ACC112 (cell line): ENCODE data around the gene FRMD4A.

Experiments
- H2AFZ ChIP-seq: fragments of 200-600 bp; sonication (generic); one replicate; pipeline ENCODE4 v1.6.0; 2017; ENCODE audit warnings: antibody characterized with exemption, low read length; ENCODE audit not compliant: unreplicated experiment
- H3K27ac ChIP-seq: fragments of 200-600 bp; sonication (generic); 2 replicates; pipeline ENCODE4 v1.5.1; 2014; ENCODE audit warnings: low read depth, mild to moderate bottlenecking, antibody characterized with exemption, low read length, moderate library complexity
- H3K27me3 ChIP-seq: fragments of 200-600 bp; sonication (generic); 2 replicates; pipeline ENCODE4 v1.6.1; 2014; ENCODE audit warnings: mild to moderate bottlenecking, antibody characterized with exemption, low read length, moderate library complexity, mixed read lengths; ENCODE audit not compliant: insufficient read depth
- H3K36me3 ChIP-seq: fragments of 200-600 bp; sonication (generic); 2 replicates; pipeline ENCODE4 v1.6.1; 2016; ENCODE audit warnings: mild to moderate bottlenecking, antibody characterized with exemption, low read length, moderate library complexity, mixed read lengths; ENCODE audit not compliant: insufficient read depth
- H3K4me1 ChIP-seq: fragments of 200-600 bp; sonication (generic); one replicate; pipeline ENCODE4 v1.6.1; 2016; ENCODE audit warnings: low read length, mixed read lengths; ENCODE audit not compliant: insufficient read depth, unreplicated experiment, control insufficient read depth
- H3K4me3 ChIP-seq: fragments of 200-600 bp; sonication (generic); 2 replicates; pipeline ENCODE4 v1.5.1; 2014; ENCODE audit warnings: mild to moderate bottlenecking, low read depth, low read length
- H3K79me2 ChIP-seq: fragments of 200-600 bp; sonication (generic); one replicate; pipeline ENCODE4 v1.6.0; 2016; ENCODE audit warnings: low read length; ENCODE audit not compliant: control insufficient read depth, unreplicated experiment, insufficient read depth

The FRMD4A gene

GRCh38 chr10:13739183-13739582, 591.5 kb downstream of the FRMD4A start:
- no peak overlapping the region for H2AFZ ChIP-seq
- H3K27ac ChIP-seq = no peak overlapping the region
- no peak overlapping the region for H3K4me3 ChIP-seq
- H3K79me2 ChIP-seq = no peaks in the 10 kb centered on the region
- H3K27me3 ChIP-seq = no peaks in the 10 kb centered on the region
- no peaks in the 10 kb centered on the region for H3K36me3 ChIP-seq
- no peaks in the 10 kb centered on the region for H3K4me1 ChIP-seq

- Histone ChIP-seq H3K27me3 (no peaks in the 10 kb centered on the region), H3K79me2 (no peaks in the 10 kb centered on the region), H3K36me3 (no peaks in the 10 kb centered on the region), H2AFZ (no peak overlapping the region), H3K4me1 (no peaks in the 10 kb centered on the region), H3K27ac (no peak overlapping the region), H3K4me3 (no peak overlapping the region)
These were observed 594.2 kb downstream of the FRMD4A start for GRCh38 chr10:13736506-13736905.

- H3K36me3 ChIP-seq = no peaks in the 10 kb centered on the region
- no peak overlapping the region for H3K4me3 ChIP-seq
- H3K27ac ChIP-seq = no peak overlapping the region
- no peaks in the 10 kb centered on the region for H3K4me1 ChIP-seq
- H2AFZ ChIP-seq = no peak overlapping the region
- no peaks in the 10 kb centered on the region for H3K27me3 ChIP-seq
- no peaks in the 10 kb centered on the region for H3K79me2 ChIP-seq
These were observed 596.6 kb downstream of the FRMD4A start for GRCh38 chr10:13734151-13734550.

DNA sequence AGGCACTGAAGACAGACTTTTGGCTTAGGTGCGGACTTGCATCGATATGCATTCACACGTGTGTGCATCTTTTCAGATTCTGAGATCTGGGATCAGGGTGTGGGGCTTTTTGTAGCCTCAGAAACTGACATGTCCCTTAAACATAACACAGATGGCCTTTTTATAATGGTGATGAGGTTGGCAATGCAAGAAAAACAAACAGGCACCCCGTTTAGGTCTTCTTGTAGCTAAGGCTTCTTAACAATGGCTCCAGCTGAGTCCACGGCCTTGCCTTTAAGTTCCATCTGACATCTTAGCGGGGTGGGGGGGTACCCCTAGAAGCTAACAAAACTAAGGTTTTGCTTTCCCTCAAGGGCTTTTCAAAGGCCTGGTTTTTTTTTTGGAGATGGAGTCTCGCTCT, 597.7 kb downstream of the FRMD4A start:
- Histone ChIP-seq H3K36me3 (no peaks in the 10 kb centered on the region), H3K27ac (no peak overlapping the region), H3K4me1 (no peaks in the 10 kb centered on the region), H3K27me3 (no peaks in the 10 kb centered on the region), H3K4me3 (no peak overlapping the region), H3K79me2 (no peaks in the 10 kb centered on the region), H2AFZ (no peak overlapping the region)

DNA sequence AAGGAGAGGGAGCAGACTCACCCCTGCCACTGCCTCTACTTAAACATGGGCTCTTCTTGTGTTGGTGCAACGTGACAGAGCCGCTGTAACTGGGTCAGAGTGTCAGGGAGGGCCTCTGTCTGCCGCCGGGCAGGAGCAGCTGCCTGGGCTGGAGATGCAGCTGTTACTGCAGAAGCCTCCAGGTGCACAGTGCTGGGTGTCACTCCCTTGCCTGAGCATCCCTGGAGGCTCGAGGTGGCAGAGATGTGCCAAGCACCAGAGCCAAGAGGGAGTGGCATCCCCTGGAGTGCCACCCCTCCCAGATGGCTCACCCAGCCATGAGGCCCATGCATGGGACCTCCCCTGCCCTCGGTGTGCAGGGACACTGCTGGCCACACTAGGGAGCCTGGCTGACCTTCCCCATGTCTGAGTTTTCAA, 598.3 kb downstream of the FRMD4A start:
- Histone ChIP-seq H3K36me3 (no peaks in the 10 kb centered on the region), H3K4me3 (no peak overlapping the region), H3K27me3 (no peaks in the 10 kb centered on the region), H3K79me2 (no peaks in the 10 kb centered on the region), H3K4me1 (no peaks in the 10 kb centered on the region), H3K27ac (no peak overlapping the region), H2AFZ (no peak overlapping the region)

DNA sequence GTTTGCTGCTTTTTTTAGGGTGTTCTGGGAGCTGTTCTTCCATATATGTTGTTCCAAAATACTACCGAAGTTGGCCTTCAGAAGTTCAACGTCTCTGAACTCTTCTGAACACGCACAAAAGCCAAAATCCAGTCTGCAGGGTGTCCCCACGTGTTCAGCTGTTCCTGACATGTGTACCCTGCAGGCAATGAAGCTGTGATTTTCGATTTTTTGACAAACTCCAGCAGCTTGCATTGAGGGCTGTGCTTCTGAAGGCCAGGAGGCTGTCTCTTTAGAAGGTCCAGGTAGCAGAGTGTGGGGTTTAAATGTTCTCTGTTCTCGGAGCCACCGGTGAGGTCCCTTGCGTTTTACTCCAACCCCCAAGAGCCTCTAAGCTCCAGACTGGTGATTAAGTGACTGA, 598.9 kb downstream of the FRMD4A start:
- Histone ChIP-seq H3K79me2 (no peaks in the 10 kb centered on the region), H2AFZ (no peak overlapping the region), H3K4me3 (no peak overlapping the region), H3K36me3 (no peaks in the 10 kb centered on the region), H3K4me1 (no peaks in the 10 kb centered on the region), H3K27ac (no peak overlapping the region), H3K27me3 (no peaks in the 10 kb centered on the region)

- Histone ChIP-seq H3K36me3 (no peaks in the 10 kb centered on the region), H3K4me1 (no peaks in the 10 kb centered on the region), H3K27me3 (no peaks in the 10 kb centered on the region), H3K27ac (no peak overlapping the region), H2AFZ (no peak overlapping the region), H3K4me3 (no peak overlapping the region), H3K79me2 (no peaks in the 10 kb centered on the region)
These were observed 599.8 kb downstream of the FRMD4A start for GRCh38 chr10:13730956-13731355.

DNA sequence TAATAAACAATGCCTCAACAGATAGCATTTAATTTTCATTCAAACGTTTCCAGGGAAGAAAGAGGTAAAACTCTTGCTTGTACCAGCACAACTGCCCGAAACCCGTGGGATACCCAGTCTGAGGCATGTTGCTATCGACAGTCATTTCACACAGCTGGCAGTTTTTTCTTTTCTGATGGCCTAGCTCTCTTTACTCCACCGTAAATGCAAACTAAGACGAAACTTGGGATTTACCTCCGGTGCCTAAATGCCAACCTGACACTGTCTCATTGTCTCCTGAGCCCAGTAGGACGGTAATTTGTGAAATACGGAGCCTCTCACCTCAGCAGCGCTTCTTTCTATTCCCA, 600.4 kb downstream of the FRMD4A start:
- Histone ChIP-seq H3K27me3 (no peaks in the 10 kb centered on the region), H3K36me3 (no peaks in the 10 kb centered on the region), H3K4me1 (no peaks in the 10 kb centered on the region), H2AFZ (no peak overlapping the region), H3K4me3 (no peak overlapping the region), H3K27ac (no peak overlapping the region), H3K79me2 (no peaks in the 10 kb centered on the region)

DNA sequence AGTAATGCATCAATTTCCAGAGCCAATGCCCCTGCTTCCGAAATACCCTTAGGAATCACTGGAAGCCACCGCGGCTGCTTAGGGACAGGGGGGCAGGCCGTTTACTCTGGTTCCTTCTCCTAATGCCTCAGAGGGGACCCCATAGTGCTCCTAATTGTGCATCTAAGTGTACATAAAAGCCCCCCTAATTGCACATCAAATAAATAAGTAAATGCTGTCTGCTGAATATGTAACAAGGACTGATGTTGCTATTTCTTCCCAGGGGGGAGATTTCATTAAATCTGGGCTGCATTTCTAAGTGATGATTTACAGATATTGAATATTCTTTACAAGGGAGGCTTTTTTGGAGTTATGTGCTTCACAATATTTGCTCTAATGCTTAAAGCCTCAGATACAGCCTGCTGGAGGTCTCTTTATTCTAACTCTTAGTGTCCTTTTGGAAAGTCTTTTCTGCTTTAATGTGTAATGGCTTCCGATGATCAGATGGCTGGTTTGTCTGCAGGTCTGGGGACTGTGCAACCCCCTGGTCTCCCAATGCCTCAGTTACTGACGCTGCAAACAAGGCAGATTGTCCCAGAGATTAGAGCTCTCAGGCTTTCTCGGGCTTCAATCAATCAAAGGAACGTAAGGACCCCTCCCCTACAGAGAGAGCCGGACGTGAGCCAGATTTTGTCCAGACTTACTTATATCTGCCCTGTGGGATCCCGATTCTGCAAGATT, 601.0 kb downstream of the FRMD4A start:
- H3K36me3 ChIP-seq = no peaks in the 10 kb centered on the region
- H3K27ac ChIP-seq = no peak overlapping the region
- no peaks in the 10 kb centered on the region for H3K4me1 ChIP-seq

GRCh38 chr10:13728898-13729535, 601.7 kb downstream of the FRMD4A start:
- Histone ChIP-seq H3K4me1 (no peaks in the 10 kb centered on the region), H3K27me3 (no peaks in the 10 kb centered on the region), H2AFZ (no peak overlapping the region), H3K27ac (no peak overlapping the region), H3K36me3 (no peaks in the 10 kb centered on the region), H3K79me2 (no peaks in the 10 kb centered on the region), H3K4me3 (no peak overlapping the region)

More for the DNA sequence above, 601.0 kb downstream of the FRMD4A start:
- H3K27me3 ChIP-seq = no peaks in the 10 kb centered on the region
- no peak overlapping the region for H2AFZ ChIP-seq
- no peaks in the 10 kb centered on the region for H3K79me2 ChIP-seq
- no peak overlapping the region for H3K4me3 ChIP-seq

DNA sequence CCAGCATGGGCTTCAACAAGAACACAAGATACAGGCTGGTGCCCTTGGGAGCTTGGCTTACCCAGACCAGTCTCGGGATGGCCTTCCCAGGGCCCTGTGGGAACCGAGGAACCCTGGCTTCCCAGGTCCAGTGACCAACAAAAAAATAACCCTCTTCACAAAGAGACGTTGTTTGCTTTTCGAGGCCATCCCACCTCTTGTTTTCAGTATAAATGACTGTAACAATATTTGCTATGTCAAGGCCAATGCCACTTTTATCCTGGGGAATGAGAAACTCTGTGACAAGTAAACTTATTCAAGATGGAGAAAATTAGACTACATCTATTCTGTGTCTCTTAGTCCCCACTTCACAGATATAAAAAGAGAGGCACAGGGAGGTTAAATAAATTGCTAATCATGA, 605.1 kb downstream of the FRMD4A start:
- Histone ChIP-seq H2AFZ (no peak overlapping the region), H3K4me1 (no peaks in the 10 kb centered on the region), H3K79me2 (no peaks in the 10 kb centered on the region), H3K27me3 (no peaks in the 10 kb centered on the region), H3K27ac (no peak overlapping the region), H3K36me3 (no peaks in the 10 kb centered on the region), H3K4me3 (no peak overlapping the region)
